ENCODE data around the gene TNIK. TPM values are rescaled to one million over a fixed set of nuclear protein-coding genes. Genes with fewer than 3 reads are reported as not detected.

The TNIK gene
- total RNA-seq, 2 donors from 2014 or later: 28.6 to 43.8 TPM

- Mint-ChIP-seq H3K27ac (peak overlapping the region; percentile 74), H3K27me3 (no peaks in the 10 kb centered on the region), H3K9me3 (peaks cover 8% of the 10 kb centered on the region), H3K4me1 (peaks cover 37% of the 10 kb centered on the region), H3K36me3 (ENCODE audit: low read depth) (peaks cover 11% of the 10 kb centered on the region), H3K4me3 (peak overlapping the region; percentile 40)
- ATAC-seq (replicated peaks): peak; percentile 93
Measured at GRCh38 chr3:171407759-171408158, 52.4 kb downstream of the TNIK start.

DNA sequence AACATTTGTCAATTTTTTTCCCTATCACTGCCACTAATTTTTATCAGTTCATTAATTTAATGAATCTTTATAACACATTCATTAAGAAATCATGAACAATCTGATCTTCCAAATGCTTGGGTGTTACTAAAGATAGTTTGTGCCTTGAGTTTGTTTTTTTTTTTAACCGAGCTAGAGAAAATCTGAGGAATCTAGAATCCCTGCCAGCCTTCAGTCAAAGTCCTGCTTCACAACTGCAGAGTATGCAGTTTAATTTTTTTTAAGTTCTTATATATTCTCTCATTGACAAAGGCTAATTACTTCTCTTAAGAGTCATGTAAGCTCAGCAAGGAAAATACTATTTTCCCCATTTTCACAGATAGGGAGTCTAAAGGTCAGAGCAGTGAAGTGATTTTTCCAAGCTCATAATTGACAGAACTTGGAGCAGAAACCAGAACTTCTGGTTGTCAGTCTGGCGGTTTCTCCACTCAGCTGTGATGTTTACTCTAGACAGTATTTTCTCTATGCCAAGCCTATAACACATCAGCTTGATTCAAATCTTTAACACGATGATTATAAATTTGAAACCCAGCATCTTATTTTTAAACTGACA is 55.7 kb downstream of the TNIK start:
- peaks cover 8% of the 10 kb centered on the region for H3K9me3 Mint-ChIP-seq
- peaks cover 13% of the 10 kb centered on the region for H3K36me3 Mint-ChIP-seq (ENCODE audit: low read depth)
- no peak overlapping the region for H3K4me3 Mint-ChIP-seq
- no peak for ATAC-seq (replicated peaks)
- no peaks in the 10 kb centered on the region for H3K27me3 Mint-ChIP-seq
- peaks cover 31% of the 10 kb centered on the region for H3K4me1 Mint-ChIP-seq
- no peak overlapping the region for H3K27ac Mint-ChIP-seq

GRCh38 chr3:171402281-171402680 is 57.9 kb downstream of the TNIK start:
- Mint-ChIP-seq H3K4me1 (peaks cover 26% of the 10 kb centered on the region), H3K4me3 (no peak overlapping the region), H3K36me3 (ENCODE audit: low read depth) (peaks cover 8% of the 10 kb centered on the region), H3K9me3 (peaks cover 4% of the 10 kb centered on the region), H3K27ac (no peak overlapping the region), H3K27me3 (no peaks in the 10 kb centered on the region)
- no peak for ATAC-seq (replicated peaks)

DNA sequence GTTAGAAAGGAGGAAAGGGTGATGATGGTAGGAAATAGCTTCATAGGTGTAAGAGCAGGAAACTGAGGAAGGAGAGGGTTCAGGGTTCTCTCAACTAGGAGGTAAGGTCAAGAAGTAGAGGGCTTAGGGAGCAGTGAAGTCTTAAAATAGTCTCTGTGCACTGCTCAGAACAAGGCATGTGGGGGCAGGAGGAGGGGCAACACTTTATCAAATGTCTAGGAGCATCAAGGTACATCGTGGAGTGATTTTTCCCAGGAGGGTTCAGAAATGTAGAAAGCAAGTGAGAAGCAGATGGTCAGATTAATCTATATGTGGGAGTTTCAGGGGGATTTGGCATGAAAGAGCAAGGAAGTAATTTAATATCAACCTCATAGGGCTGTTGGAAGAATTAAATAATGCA is 58.8 kb downstream of the TNIK start:
- Mint-ChIP-seq H3K4me1 (peaks cover 20% of the 10 kb centered on the region), H3K27me3 (no peaks in the 10 kb centered on the region), H3K36me3 (ENCODE audit: low read depth) (peaks cover 8% of the 10 kb centered on the region), H3K9me3 (no peaks in the 10 kb centered on the region), H3K27ac (no peak overlapping the region), H3K4me3 (no peak overlapping the region)
- ATAC-seq (replicated peaks): no peak

DNA sequence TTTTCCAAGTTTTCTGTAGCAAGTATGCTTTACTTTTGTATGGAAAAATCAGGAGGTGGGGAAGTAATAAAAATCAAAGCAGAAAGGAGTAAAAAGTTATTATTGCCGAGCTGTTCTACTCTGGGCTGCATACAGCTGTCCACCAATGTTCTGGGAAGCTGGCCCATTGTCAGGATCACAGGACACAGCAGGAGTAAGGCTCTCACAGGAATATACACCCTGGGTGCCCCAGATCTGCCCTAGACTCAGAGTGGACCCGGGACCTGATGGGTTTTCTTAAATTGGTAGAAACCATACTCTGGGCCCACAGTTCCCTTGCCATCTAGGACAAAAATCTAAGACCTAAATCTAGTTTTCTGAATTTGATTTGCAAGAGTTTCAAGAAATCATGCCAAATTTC is 60.4 kb downstream of the TNIK start:
- no peak overlapping the region for H3K27ac Mint-ChIP-seq
- peaks cover 8% of the 10 kb centered on the region for H3K36me3 Mint-ChIP-seq (ENCODE audit: low read depth)
- no peaks in the 10 kb centered on the region for H3K9me3 Mint-ChIP-seq
- H3K4me1 Mint-ChIP-seq: peaks cover 31% of the 10 kb centered on the region
- no peak for ATAC-seq (replicated peaks)
- H3K27me3 Mint-ChIP-seq: no peaks in the 10 kb centered on the region
- no peak overlapping the region for H3K4me3 Mint-ChIP-seq

GRCh38 chr3:171398343-171398742 is 61.9 kb downstream of the TNIK start:
- Mint-ChIP-seq H3K9me3 (no peaks in the 10 kb centered on the region), H3K27ac (no peak overlapping the region), H3K4me3 (no peak overlapping the region), H3K4me1 (peaks cover 32% of the 10 kb centered on the region), H3K36me3 (ENCODE audit: low read depth) (peaks cover 8% of the 10 kb centered on the region), H3K27me3 (no peaks in the 10 kb centered on the region)
- ATAC-seq (replicated peaks): no peak

- Mint-ChIP-seq H3K4me1 (peaks cover 27% of the 10 kb centered on the region), H3K36me3 (ENCODE audit: low read depth) (peaks cover under 1% of the 10 kb centered on the region)
- ATAC-seq (replicated peaks): no peak
Measured at GRCh38 chr3:171397089-171397488, 63.1 kb downstream of the TNIK start.

GRCh38 chr3:171396048-171396447 is 64.2 kb downstream of the TNIK start:
- Mint-ChIP-seq H3K27me3 (no peaks in the 10 kb centered on the region), H3K9me3 (peaks cover 7% of the 10 kb centered on the region), H3K27ac (no peak overlapping the region), H3K36me3 (ENCODE audit: low read depth) (peaks cover 10% of the 10 kb centered on the region), H3K4me3 (no peak overlapping the region), H3K4me1 (peaks cover 23% of the 10 kb centered on the region)
- no peak for ATAC-seq (replicated peaks)

More at GRCh38 chr3:171397089-171397488, 63.1 kb downstream of the TNIK start:
- Mint-ChIP-seq H3K9me3 (no peaks in the 10 kb centered on the region), H3K27ac (no peak overlapping the region), H3K4me3 (no peak overlapping the region), H3K27me3 (no peaks in the 10 kb centered on the region)

GRCh38 chr3:171393032-171393744 is 67.0 kb downstream of the TNIK start:
- Mint-ChIP-seq H3K27ac (no peak overlapping the region), H3K36me3 (ENCODE audit: low read depth) (peaks cover 10% of the 10 kb centered on the region), H3K4me1 (peaks cover 30% of the 10 kb centered on the region), H3K9me3 (peaks cover 7% of the 10 kb centered on the region), H3K27me3 (no peaks in the 10 kb centered on the region), H3K4me3 (no peak overlapping the region)
- no peak for ATAC-seq (replicated peaks)

GRCh38 chr3:171391432-171391831 is 68.8 kb downstream of the TNIK start:
- H3K4me3 Mint-ChIP-seq: no peak overlapping the region
- ATAC-seq (replicated peaks): no peak

DNA sequence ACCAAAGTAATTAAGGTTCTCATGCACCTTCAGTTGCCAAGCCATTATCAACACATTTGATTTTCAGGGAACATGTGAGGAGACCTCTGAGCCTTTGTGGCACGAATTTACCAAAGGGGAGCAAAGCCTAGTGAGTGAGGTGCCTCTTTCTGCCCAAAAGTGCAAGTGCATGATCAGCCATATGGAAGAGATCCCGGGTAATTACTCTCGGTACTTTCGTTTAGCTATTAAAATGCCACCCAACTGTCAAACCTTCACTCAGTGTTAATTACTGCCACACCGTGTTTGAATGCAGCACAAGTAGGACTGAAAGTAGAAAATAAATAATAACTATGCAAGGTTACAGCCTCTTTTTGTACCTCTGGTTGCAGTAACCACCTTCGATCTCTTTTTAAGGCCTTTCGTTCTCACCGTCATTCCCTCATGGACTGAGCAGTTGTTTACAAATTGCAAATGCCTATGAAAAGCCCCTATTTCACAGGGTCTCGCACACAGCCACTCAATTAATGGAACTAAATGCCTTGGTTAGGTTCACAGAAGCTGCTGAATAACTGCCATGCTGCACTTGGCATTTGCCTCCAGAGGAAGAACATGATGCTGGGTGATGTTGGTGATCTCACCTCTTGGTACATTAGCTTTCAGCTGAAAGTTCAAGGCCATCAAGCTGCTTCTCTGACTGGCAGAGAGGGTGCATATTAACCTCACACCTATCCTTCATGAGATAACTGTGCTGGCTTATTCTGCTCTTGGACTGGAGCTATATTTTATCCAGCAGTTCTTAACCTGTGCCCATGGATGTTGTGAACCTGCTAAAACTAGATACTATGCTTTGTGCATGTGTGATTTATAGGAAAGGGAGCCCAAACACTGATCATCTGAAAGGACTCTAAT is 69.9 kb downstream of the TNIK start:
- Mint-ChIP-seq H3K36me3 (ENCODE audit: low read depth) (peaks cover 10% of the 10 kb centered on the region), H3K27ac (no peak overlapping the region), H3K4me3 (no peak overlapping the region), H3K9me3 (peaks cover 7% of the 10 kb centered on the region), H3K4me1 (peaks cover 35% of the 10 kb centered on the region), H3K27me3 (no peaks in the 10 kb centered on the region)
- ATAC-seq (replicated peaks): no peak

More at GRCh38 chr3:171391432-171391831, 68.8 kb downstream of the TNIK start:
- H3K27me3 Mint-ChIP-seq: no peaks in the 10 kb centered on the region
- H3K27ac Mint-ChIP-seq: no peak overlapping the region
- peaks cover 10% of the 10 kb centered on the region for H3K36me3 Mint-ChIP-seq (ENCODE audit: low read depth)
- peaks cover 39% of the 10 kb centered on the region for H3K4me1 Mint-ChIP-seq
- peaks cover 7% of the 10 kb centered on the region for H3K9me3 Mint-ChIP-seq

DNA sequence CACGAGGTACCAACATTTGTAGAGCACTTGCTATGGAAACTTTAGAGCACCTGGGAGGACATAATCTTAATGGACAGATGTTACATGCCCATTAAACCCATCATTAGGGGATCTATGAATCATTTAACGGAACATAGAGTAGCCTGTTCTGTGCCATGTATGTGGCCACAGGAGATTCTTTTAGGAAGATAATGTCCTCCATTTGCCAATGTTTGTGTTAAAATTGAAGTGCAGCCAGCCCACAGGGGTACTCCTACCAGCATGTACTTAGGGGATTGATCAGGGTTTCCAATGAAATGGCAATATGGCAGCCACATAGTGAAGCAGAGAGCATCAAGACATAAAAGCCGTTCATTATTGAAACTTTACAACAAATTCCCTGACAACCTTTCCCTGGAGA is 70.7 kb downstream of the TNIK start:
- no peak overlapping the region for H3K4me3 Mint-ChIP-seq
- peaks cover 10% of the 10 kb centered on the region for H3K36me3 Mint-ChIP-seq (ENCODE audit: low read depth)
- ATAC-seq (replicated peaks): no peak

GRCh38 chr3:171388527-171388926 is 71.7 kb downstream of the TNIK start:
- Mint-ChIP-seq H3K4me3 (no peak overlapping the region), H3K36me3 (ENCODE audit: low read depth) (peaks cover 10% of the 10 kb centered on the region)

More for the DNA sequence above, 70.7 kb downstream of the TNIK start:
- H3K4me1 Mint-ChIP-seq: peaks cover 35% of the 10 kb centered on the region
- peaks cover 7% of the 10 kb centered on the region for H3K9me3 Mint-ChIP-seq
- no peak overlapping the region for H3K27ac Mint-ChIP-seq
- H3K27me3 Mint-ChIP-seq: no peaks in the 10 kb centered on the region

GRCh38 chr3:171387062-171387461 is 73.1 kb downstream of the TNIK start:
- peaks cover 7% of the 10 kb centered on the region for H3K9me3 Mint-ChIP-seq
- H3K4me3 Mint-ChIP-seq: no peak overlapping the region
- H3K27ac Mint-ChIP-seq: no peak overlapping the region
- H3K27me3 Mint-ChIP-seq: no peaks in the 10 kb centered on the region
- no peak for ATAC-seq (replicated peaks)
- peaks cover 52% of the 10 kb centered on the region for H3K4me1 Mint-ChIP-seq
- peaks cover 8% of the 10 kb centered on the region for H3K36me3 Mint-ChIP-seq (ENCODE audit: low read depth)

More at GRCh38 chr3:171388527-171388926, 71.7 kb downstream of the TNIK start:
- H3K27me3 Mint-ChIP-seq: no peaks in the 10 kb centered on the region
- H3K4me1 Mint-ChIP-seq: peaks cover 45% of the 10 kb centered on the region
- peak overlapping the region; percentile 41 for H3K27ac Mint-ChIP-seq
- ATAC-seq (replicated peaks): no peak
- H3K9me3 Mint-ChIP-seq: peaks cover 7% of the 10 kb centered on the region

Data from activated T-helper 17 cell treated with anti-CD3 and anti-CD28 coated beads, Interleukin-2, amount 50 U/mL, for 72 hours (primary cell).